NAMALWA (cell line): Measurements from ENCODE around the gene SASH3.

Experiments
- DNase-seq: peaks from one replicate; pipeline ENCODE4 v3.0.0-alpha.2; 2015; ENCODE audit warnings: low spot score

Gene SASH3

DNA sequence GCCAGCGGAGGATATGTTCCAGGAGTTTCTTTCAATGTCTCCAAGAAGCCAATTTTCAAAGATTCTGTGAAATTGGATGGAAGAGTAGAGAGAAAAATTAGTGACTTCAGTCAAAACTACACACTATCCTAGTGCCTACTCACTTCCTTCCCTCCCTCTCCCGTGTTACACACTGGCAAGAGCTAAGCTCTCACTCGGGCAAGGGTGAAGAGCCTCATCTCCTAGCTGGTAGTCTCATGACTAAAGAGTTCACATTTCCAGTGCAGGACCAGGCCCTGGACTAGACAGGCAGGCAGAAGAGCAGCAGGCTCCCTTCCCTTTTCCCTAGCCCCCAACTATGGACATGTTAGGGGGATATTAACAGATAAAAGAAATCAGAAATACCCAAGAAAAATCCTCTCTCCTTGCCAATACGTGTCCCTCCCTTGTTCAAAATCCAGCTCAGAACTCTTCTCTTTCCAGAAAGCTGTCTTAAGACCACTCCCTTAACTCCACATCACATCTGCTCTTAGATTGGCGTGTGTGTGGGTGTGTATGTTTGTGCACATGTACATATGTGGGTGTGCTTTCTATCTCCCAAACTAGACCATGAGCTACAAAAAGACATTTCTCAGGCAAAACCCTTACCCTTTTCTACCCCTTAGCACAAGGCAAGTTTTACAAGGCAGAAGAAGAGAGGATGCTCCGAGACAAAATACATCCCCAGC lies 34.1 kb downstream of the SASH3 start:
- DNase-seq: no peak

DNA sequence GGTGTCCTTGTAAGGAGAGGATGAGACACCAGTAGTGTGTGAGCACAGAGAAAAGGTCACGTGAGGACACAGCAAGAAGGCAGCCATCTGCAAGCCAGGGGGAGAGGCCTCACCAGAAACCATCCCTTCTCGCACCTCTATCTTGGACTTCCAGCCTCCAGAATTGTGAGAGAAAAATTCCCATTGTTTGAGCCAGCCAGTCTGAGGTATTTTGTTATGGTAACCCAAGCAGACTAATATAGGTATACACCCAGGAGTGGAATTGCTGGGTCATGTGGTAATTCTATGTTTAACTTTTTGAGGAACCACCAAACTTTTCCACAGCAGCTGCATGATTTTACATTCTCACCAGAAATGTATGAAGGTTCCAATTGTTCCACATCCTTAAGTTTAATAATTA lies 38.4 kb downstream of the SASH3 start:
- no peak for DNase-seq

GRCh38 chrX:129823115-129823514 lies 43.4 kb downstream of the SASH3 start:
- peak; percentile 70 for DNase-seq

DNA sequence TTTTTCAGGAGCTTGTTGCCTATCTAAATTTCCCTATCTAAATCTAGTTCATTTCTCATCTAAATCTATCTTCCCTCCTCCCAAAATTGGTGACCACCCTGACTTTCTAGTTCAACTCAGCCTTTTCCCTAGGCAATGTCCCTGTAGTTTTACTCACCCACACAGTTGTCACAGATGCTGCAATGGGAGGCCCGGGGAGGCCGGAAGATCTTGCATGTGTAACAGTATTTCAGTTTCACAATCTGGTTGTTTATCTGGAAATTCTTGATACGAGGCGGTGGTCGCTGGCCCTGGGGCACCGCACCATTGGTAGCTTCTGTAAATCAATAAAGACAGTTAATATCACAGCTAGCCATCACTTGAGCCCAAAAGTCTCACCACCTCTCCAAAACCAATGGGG lies 43.8 kb downstream of the SASH3 start:
- DNase-seq: no peak

DNA sequence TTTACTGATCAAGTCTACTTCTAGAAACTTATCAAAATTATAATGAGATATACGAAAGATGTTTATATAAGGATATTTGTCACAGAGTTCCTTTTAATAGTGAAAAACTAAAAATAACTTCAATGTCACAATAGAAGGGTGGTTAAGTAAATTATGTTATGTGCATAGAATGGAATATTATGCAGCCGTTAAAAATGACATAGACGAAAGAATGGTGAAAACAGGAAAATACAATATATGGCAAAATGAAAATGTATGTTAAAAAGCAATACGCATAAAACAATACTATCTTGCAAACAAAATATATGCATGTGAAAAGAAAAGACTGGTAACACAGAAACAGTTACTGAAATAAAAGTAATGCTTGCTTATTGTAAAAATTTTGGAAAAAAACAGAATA lies 44.9 kb downstream of the SASH3 start:
- DNase-seq: no peak

DNA sequence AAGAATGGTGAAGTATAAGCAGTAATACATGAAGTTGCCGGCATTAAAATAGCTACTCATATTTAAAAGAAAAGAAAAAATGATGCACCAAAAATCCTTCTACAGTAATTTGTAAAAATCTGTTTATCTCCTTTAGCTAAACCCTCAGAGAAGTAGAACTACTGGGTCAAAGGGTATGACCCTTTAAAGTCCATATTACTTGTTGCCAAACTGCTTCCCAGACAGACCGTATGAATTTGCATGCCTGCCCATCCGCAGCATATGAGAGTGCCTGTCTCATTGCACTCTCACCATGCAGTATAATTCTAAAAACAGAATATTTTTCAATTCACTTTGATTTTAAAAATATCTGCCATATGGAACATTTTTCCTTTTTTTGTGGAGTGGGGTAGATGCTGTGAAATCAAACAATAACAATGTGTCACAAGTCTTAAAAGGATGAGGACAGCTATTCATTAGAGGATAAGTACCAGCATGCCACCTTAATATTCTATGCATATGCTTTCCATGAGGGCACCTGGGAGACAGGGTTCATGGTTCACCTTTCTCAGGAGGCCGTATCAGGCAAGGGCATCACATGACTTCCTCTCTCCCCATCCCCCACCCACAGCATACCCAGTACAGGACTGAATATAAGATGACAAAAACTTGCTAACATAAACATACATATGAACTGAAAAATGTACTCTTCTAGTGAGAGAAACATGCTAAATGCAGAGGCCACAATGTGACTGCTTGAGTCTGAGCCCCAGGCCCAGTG lies 46.2 kb downstream of the SASH3 start:
- no peak for DNase-seq

GRCh38 chrX:129830494-129830893 lies 50.7 kb downstream of the SASH3 start:
- DNase-seq: no peak

GRCh38 chrX:129831091-129831885 lies 51.5 kb downstream of the SASH3 start:
- DNase-seq: no peak

- DNase-seq: no peak
Observed at GRCh38 chrX:129833153-129833990, 53.6 kb downstream of the SASH3 start.

DNA sequence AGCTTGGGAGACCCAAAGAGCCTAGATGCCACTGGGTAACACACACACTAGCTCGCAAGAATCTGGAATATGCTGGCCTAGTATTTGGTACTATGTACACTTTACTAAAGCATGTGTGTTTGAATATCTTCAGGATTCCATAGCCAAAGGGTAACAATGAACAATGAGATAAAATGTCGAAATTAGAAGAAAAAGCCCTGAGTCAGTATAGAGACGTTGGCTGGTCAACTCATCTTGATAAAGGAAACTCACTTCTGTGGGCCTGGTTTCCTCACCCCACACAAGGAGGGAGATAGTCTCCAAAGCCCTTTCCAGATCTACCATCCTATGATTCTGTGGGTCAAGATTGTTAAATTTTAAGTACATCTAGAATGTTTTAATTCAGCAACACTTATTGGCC lies 57.1 kb downstream of the SASH3 start:
- DNase-seq: no peak

DNA sequence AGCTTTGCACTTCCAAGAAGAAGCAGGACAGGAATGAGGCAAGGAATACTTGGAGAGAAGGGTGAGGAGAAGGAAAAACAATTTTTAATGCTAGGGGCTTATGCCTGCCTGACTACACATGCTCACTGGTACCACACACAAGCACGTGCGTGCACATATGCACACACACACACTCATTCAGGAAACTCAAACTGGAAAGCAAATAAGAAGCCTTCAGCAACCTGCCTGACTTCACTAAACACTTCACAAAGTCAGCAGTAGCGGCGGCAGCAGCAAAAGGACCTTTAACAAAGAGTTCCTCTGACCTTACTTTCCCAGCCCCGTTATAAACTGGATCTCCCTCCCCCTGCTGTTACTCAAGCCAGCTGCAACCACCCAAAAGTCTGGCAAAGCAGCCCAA lies 60.6 kb downstream of the SASH3 start:
- no peak for DNase-seq

DNA sequence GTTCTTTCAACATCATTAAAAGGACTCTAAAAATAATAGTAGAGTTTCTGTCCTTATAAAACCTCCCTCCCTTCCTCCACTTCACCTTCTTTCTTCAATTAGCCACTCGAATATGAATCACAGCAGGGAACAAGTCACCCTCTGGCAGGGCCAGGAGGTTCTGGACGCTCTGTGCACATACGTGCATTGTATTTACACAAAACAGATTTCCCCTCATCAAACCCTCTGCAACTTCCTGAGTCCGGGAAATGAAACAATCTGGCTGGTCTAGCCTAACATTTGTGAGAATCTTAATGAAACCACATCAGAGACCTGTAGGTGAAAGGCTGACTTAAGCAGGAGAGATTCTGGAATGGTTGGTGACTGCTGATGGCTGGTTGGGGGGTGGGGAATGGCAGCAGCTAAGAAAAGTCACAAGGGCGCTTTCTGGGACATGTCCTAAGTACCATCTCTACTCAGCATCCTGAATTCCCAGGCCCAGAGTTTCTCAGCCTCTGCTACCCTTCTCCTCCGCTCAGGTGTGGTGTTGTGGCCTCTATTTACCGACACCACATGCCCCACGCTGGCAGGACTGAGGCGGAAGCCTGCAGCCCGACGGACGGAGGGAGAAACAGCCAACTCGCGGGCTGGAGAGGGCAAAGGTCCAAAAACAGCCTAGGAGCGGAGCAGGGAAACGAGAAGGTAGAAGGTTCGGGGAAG lies 62.9 kb downstream of the SASH3 start:
- DNase-seq: no peak

DNA sequence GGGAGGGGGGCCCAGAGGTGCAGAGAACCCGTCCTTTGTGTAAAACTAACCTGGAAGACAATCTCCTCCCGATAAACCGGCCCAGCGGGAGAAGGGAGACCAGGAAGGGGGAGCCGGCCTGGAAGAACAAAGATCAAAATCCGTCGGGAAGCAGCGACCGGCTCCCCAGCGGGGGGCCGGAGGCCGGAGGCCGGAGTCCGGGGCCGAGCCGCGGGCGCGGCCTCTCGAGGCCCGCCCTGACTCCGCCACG lies 63.4 kb downstream of the SASH3 start:
- DNase-seq: no peak

GRCh38 chrX:129843459-129844306 lies 63.9 kb downstream of the SASH3 start, which contains the start of gene ZDHHC9:
ZDHHC9 (minus strand) TSS chrX:129843886; CDS start chrX:129841945, 1,941 bp downstream.
- DNase-seq: peak; percentile 89
